Measurements from ENCODE around the gene EPDR1.

The EPDR1 gene

GRCh38 chr7:37920305-37920848 lies at the start of gene EPDR1:
TSS of gene EPDR1 (plus strand) at chr7:37920640. CDS start at chr7:37920940, 300 bp downstream.
- Histone ChIP-seq H3K27me3 (ENCODE audit: control insufficient read depth in 2 of 2, insufficient read depth in 2 of 2, low read length in 2 of 2) (peaks cover 3 to 9% of the 10 kb centered on the region in 2 donors), H3K4me1 (ENCODE audit: control insufficient read depth in 2 of 2, insufficient read depth in 2 of 2, low read length in 2 of 2) (peaks cover 4 to 13% of the 10 kb centered on the region in 2 donors), H3K9ac (ENCODE audit: low read depth in 1 of 2, low read length in 2 of 2) (peak within 1 kb of the TSS; percentile 48 to 70), H3K9me3 (ENCODE audit: control insufficient read depth in 2 of 2, low read length in 2 of 2) (no peaks in the 10 kb centered on the region), H3K4me3 (ENCODE audit: low read length in 2 of 2) (peak within 1 kb of the TSS; percentile 68 to 73), H3K36me3 (ENCODE audit: control insufficient read depth in 2 of 2, insufficient read depth in 2 of 2, low read length in 2 of 2) (no peaks in the 10 kb centered on the region), H3K27ac (ENCODE audit: low read depth in 2 of 2, low read length in 2 of 2) (peak within 1 kb of the TSS; percentile 61 to 64)

DNA sequence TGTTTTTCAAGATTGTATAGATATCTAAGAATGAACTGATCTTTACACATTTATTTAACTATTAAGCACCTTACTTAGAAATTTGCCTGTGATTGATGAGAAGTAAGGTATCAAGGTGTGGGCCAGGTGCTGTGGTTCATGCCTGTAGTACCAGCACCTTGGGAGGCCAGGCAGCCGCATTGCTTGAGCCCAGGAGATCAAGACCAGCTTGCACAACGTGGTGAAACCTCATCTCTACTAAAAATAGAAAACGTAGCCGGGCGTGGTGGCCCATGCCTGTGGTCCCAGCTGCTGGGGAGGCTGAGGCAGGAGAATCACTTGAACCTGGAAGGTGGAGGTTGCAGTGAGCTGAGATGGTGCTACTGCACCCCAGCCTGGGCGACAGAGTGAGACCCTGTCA lies 38.4 kb upstream of the EPDR1 start:
- H3K9me3 ChIP-seq (ENCODE audit: control insufficient read depth in 2 of 2, low read length in 2 of 2), result no peaks in the 10 kb centered on the region
- no peak overlapping the region for H3K4me3 ChIP-seq (ENCODE audit: low read length in 2 of 2)
- H3K9ac ChIP-seq (ENCODE audit: low read depth in 1 of 2, low read length in 2 of 2), result no peak overlapping the region
- no peaks in the 10 kb centered on the region for H3K36me3 ChIP-seq (ENCODE audit: control insufficient read depth in 2 of 2, insufficient read depth in 2 of 2, low read length in 2 of 2)
- H3K27ac ChIP-seq (ENCODE audit: low read depth in 2 of 2, low read length in 2 of 2), result no peak overlapping the region
- no peaks in the 10 kb centered on the region for H3K27me3 ChIP-seq (ENCODE audit: control insufficient read depth in 2 of 2, insufficient read depth in 2 of 2, low read length in 2 of 2)
- no peaks in the 10 kb centered on the region for H3K4me1 ChIP-seq (ENCODE audit: control insufficient read depth in 2 of 2, insufficient read depth in 2 of 2, low read length in 2 of 2)

DNA sequence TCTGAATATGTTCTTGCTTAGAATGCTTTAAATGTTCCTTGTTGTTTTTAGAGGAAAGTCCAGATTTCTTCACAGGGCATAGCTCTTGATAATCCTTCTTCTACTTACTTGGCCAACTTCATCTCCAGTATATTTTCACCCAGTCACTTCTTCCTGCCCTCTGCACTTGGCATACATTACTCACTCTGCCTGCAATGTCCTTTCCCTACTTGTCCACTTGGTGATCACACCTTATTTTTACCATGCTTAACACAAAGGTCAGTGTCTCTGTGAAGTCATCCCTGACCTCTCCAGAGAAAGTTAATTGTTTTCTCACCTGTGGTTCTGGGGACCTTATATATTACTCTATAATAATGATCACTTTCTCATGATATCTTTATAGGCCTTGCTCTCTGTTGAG lies 27.1 kb upstream of the EPDR1 start:
- Histone ChIP-seq H3K4me1 (ENCODE audit: control insufficient read depth in 2 of 2, insufficient read depth in 2 of 2, low read length in 2 of 2) (no peaks in the 10 kb centered on the region), H3K9ac (ENCODE audit: low read depth in 1 of 2, low read length in 2 of 2) (no peak overlapping the region), H3K9me3 (ENCODE audit: control insufficient read depth in 2 of 2, low read length in 2 of 2) (no peaks in the 10 kb centered on the region), H3K27me3 (ENCODE audit: control insufficient read depth in 2 of 2, insufficient read depth in 2 of 2, low read length in 2 of 2) (no peaks in the 10 kb centered on the region), H3K4me3 (ENCODE audit: low read length in 2 of 2) (no peak overlapping the region), H3K27ac (ENCODE audit: low read depth in 2 of 2, low read length in 2 of 2) (no peak overlapping the region), H3K36me3 (ENCODE audit: control insufficient read depth in 2 of 2, insufficient read depth in 2 of 2, low read length in 2 of 2) (no peaks in the 10 kb centered on the region)

GRCh38 chr7:37894671-37895070 lies 25.8 kb upstream of the EPDR1 start:
- no peaks in the 10 kb centered on the region for H3K4me1 ChIP-seq (ENCODE audit: control insufficient read depth in 2 of 2, insufficient read depth in 2 of 2, low read length in 2 of 2)
- H3K27ac ChIP-seq (ENCODE audit: low read depth in 2 of 2, low read length in 2 of 2), result no peak overlapping the region
- H3K9ac ChIP-seq (ENCODE audit: low read depth in 1 of 2, low read length in 2 of 2), result no peak overlapping the region
- no peaks in the 10 kb centered on the region for H3K27me3 ChIP-seq (ENCODE audit: control insufficient read depth in 2 of 2, insufficient read depth in 2 of 2, low read length in 2 of 2)
- H3K36me3 ChIP-seq (ENCODE audit: control insufficient read depth in 2 of 2, insufficient read depth in 2 of 2, low read length in 2 of 2), result no peaks in the 10 kb centered on the region
- no peak overlapping the region for H3K4me3 ChIP-seq (ENCODE audit: low read length in 2 of 2)
- no peaks in the 10 kb centered on the region for H3K9me3 ChIP-seq (ENCODE audit: control insufficient read depth in 2 of 2, low read length in 2 of 2)

DNA sequence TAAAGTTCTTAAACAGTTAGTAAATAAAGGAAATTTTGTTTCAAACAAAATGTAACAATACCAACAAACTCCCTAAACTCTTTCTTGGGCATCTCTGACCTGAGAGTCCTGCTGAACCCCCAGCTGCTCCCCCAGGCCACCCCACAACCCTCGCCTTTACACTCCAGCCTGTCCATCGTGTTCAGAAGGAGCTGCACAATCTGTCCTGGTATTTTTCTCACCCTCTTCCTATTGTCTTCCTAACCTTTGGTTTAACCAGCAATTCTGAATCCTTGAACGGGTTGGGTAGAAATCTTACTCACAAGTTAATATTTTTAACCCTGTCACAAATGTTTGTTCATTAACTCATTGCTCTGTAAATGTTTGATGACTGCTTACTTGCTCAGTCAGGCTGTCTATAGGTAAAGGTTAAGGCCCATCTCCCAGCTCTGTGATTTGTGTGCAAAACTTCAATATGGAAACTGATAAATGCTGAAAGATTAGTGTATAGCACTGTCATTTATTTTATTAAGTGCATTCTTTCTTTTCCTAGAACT lies 20.7 kb upstream of the EPDR1 start:
- no peaks in the 10 kb centered on the region for H3K36me3 ChIP-seq (ENCODE audit: control insufficient read depth in 2 of 2, insufficient read depth in 2 of 2, low read length in 2 of 2)
- H3K9me3 ChIP-seq (ENCODE audit: control insufficient read depth in 2 of 2, low read length in 2 of 2), result no peaks in the 10 kb centered on the region
- H3K9ac ChIP-seq (ENCODE audit: low read depth in 1 of 2, low read length in 2 of 2), result no peak overlapping the region
- no peak overlapping the region for H3K27ac ChIP-seq (ENCODE audit: low read depth in 2 of 2, low read length in 2 of 2)
- H3K4me3 ChIP-seq (ENCODE audit: low read length in 2 of 2), result no peak overlapping the region
- H3K4me1 ChIP-seq (ENCODE audit: control insufficient read depth in 2 of 2, insufficient read depth in 2 of 2, low read length in 2 of 2), result no peaks in the 10 kb centered on the region
- no peaks in the 10 kb centered on the region for H3K27me3 ChIP-seq (ENCODE audit: control insufficient read depth in 2 of 2, insufficient read depth in 2 of 2, low read length in 2 of 2)

DNA sequence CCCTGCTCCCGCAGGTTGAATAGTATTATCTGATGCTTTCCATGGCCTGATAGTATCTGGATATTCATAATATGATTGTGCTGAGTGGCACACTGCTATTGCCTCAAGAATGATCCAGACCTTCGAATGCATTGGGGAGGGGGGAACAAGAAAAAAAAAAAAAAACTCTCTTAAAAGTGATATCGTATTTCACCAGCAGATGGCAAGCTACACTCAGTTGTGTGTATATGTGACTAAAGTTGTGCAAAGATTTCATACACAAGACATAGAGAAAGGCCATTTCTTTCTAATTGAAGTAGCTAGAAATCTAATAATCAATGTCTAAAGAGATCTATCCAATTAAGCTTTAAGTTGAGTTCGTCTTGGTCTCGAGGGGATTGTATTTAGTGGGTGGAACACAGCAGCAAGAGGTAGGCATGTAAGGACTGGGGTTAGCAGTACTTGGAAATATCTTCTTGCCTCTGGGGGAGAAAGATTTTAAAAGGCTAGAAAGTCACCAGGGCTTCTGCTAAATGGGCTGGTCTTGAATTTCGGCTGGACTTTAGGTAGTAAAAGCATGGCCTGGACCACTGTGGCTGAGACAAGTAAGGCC lies 19.1 kb upstream of the EPDR1 start:
- Histone ChIP-seq H3K36me3 (ENCODE audit: control insufficient read depth in 2 of 2, insufficient read depth in 2 of 2, low read length in 2 of 2) (no peaks in the 10 kb centered on the region), H3K9me3 (ENCODE audit: control insufficient read depth in 2 of 2, low read length in 2 of 2) (no peaks in the 10 kb centered on the region), H3K27ac (ENCODE audit: low read depth in 2 of 2, low read length in 2 of 2) (no peak overlapping the region), H3K27me3 (ENCODE audit: control insufficient read depth in 2 of 2, insufficient read depth in 2 of 2, low read length in 2 of 2) (no peaks in the 10 kb centered on the region), H3K4me1 (ENCODE audit: control insufficient read depth in 2 of 2, insufficient read depth in 2 of 2, low read length in 2 of 2) (no peaks in the 10 kb centered on the region), H3K9ac (ENCODE audit: low read depth in 1 of 2, low read length in 2 of 2) (no peak overlapping the region), H3K4me3 (ENCODE audit: low read length in 2 of 2) (no peak overlapping the region)

DNA sequence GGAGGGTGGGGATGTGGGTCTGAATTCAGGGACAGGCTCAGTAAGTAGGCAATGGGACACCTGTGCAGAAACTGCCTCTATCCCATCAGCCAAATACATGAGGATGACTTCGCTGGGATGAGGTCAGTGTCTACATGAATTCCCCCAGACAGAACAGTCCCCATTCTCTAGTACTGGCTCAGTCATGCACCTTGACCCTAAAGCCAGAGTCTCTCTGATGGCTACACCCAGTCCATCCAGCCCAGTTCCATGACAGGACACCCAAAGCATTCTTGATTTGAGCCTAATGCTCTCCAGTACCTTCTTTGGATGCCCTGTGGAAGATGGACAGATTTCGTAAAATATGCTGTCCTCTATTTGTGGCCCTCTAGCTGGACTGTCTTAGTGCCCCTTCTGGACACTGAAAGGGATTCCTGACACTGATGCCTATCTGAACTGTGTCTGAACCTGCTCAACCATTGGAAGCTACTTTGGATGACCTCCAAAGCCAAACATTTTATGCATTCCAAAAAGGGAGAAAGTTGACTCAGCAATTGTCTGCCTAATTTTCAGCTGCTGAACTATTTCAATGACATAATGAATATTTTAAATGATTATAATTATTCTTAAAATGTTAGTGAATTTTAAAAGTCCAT lies 18.4 kb upstream of the EPDR1 start:
- no peaks in the 10 kb centered on the region for H3K4me1 ChIP-seq (ENCODE audit: control insufficient read depth in 2 of 2, insufficient read depth in 2 of 2, low read length in 2 of 2)
- H3K27me3 ChIP-seq (ENCODE audit: control insufficient read depth in 2 of 2, insufficient read depth in 2 of 2, low read length in 2 of 2), result no peaks in the 10 kb centered on the region
- no peaks in the 10 kb centered on the region for H3K9me3 ChIP-seq (ENCODE audit: control insufficient read depth in 2 of 2, low read length in 2 of 2)
- no peak overlapping the region for H3K9ac ChIP-seq (ENCODE audit: low read depth in 1 of 2, low read length in 2 of 2)
- H3K4me3 ChIP-seq (ENCODE audit: low read length in 2 of 2), result no peak overlapping the region
- no peak overlapping the region for H3K27ac ChIP-seq (ENCODE audit: low read depth in 2 of 2, low read length in 2 of 2)
- no peaks in the 10 kb centered on the region for H3K36me3 ChIP-seq (ENCODE audit: control insufficient read depth in 2 of 2, insufficient read depth in 2 of 2, low read length in 2 of 2)

- no peaks in the 10 kb centered on the region for H3K27me3 ChIP-seq (ENCODE audit: control insufficient read depth in 2 of 2, insufficient read depth in 2 of 2, low read length in 2 of 2)
- no peak overlapping the region for H3K27ac ChIP-seq (ENCODE audit: low read depth in 2 of 2, low read length in 2 of 2)
- H3K9ac ChIP-seq (ENCODE audit: low read depth in 1 of 2, low read length in 2 of 2), result no peak overlapping the region
- no peaks in the 10 kb centered on the region for H3K36me3 ChIP-seq (ENCODE audit: control insufficient read depth in 2 of 2, insufficient read depth in 2 of 2, low read length in 2 of 2)
- H3K4me1 ChIP-seq (ENCODE audit: control insufficient read depth in 2 of 2, insufficient read depth in 2 of 2, low read length in 2 of 2), result no peaks in the 10 kb centered on the region
- H3K9me3 ChIP-seq (ENCODE audit: control insufficient read depth in 2 of 2, low read length in 2 of 2), result no peaks in the 10 kb centered on the region
- H3K4me3 ChIP-seq (ENCODE audit: low read length in 2 of 2), result no peak overlapping the region
Measured at GRCh38 chr7:37908221-37908788, 12.1 kb upstream of the EPDR1 start.

DNA sequence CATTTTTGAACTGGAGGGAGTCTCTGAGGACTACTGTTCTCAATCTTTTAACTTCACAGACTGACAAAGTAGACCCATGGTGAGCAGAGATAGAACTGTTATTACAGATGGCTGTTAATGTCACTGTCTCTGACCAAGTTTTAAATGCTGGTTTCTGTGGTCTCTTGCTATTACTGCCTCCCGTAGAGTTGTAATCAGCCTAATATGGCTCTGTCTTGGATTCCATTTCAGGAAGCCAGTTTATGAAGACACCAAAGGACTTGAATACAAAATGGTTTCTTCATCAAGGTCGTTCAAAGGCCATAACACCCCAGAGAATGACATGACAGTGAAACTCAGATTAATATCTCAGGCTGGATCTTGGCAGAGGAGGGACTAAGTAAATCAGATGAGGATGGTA lies 7.7 kb upstream of the EPDR1 start:
- Histone ChIP-seq H3K9me3 (ENCODE audit: control insufficient read depth in 2 of 2, low read length in 2 of 2) (no peaks in the 10 kb centered on the region), H3K4me3 (ENCODE audit: low read length in 2 of 2) (no peak overlapping the region), H3K36me3 (ENCODE audit: control insufficient read depth in 2 of 2, insufficient read depth in 2 of 2, low read length in 2 of 2) (no peaks in the 10 kb centered on the region), H3K4me1 (ENCODE audit: control insufficient read depth in 2 of 2, insufficient read depth in 2 of 2, low read length in 2 of 2) (peaks cover 0 to 2% of the 10 kb centered on the region in 2 donors), H3K27ac (ENCODE audit: low read depth in 2 of 2, low read length in 2 of 2) (no peak overlapping the region), H3K9ac (ENCODE audit: low read depth in 1 of 2, low read length in 2 of 2) (no peak overlapping the region), H3K27me3 (ENCODE audit: control insufficient read depth in 2 of 2, insufficient read depth in 2 of 2, low read length in 2 of 2) (peaks cover 3 to 6% of the 10 kb centered on the region in 2 donors)

DNA sequence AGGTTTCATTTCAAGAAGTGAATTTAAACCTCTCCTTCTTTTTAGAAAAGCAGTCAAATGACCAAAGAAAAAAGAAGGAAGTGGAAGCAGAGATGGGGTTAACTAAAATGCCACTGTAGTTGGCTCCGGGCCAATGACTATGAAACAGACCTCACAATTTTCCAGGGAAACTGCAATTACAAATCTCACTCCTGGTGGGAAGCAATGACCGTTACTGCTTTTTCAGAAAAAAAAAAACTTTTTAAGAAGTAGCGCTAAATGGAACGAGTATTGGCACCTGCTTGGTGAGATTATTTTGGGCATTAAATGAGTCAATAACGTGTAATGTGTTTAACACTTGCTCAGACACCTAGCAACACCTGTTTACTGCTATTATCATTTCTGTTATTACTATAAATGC lies 5.0 kb upstream of the EPDR1 start:
- no peaks in the 10 kb centered on the region for H3K36me3 ChIP-seq (ENCODE audit: control insufficient read depth in 2 of 2, insufficient read depth in 2 of 2, low read length in 2 of 2)
- H3K27me3 ChIP-seq (ENCODE audit: control insufficient read depth in 2 of 2, insufficient read depth in 2 of 2, low read length in 2 of 2), result peaks cover 3 to 9% of the 10 kb centered on the region in 2 donors
- no peak overlapping the region for H3K4me3 ChIP-seq (ENCODE audit: low read length in 2 of 2)
- no peak overlapping the region for H3K9ac ChIP-seq (ENCODE audit: low read depth in 1 of 2, low read length in 2 of 2)
- no peaks in the 10 kb centered on the region for H3K9me3 ChIP-seq (ENCODE audit: control insufficient read depth in 2 of 2, low read length in 2 of 2)
- H3K4me1 ChIP-seq (ENCODE audit: control insufficient read depth in 2 of 2, insufficient read depth in 2 of 2, low read length in 2 of 2), result peaks cover 0 to 6% of the 10 kb centered on the region in 2 donors
- no peak overlapping the region for H3K27ac ChIP-seq (ENCODE audit: low read depth in 2 of 2, low read length in 2 of 2)

Measured in mucosa of rectum (tissue), 2 donors.